HG03108 (cell line): ENCODE measurements around the gene FBXO11.
"Not testable (repeated sequence)": the region's sequence is repeated elsewhere in the genome, so short reads cannot be mapped to it uniquely, and the experiment has no call there.

Source experiments
- ATAC-seq: cut with Tn5 transposase; IDR thresholded peaks from one replicate; pipeline ENCODE4 v1.9.1; 2021; ENCODE audit warnings: moderate library complexity; ENCODE audit not compliant: unreplicated experiment

The FBXO11 gene

GRCh38 chr2:47899915-47900816 lies 6.1 kb downstream of the FBXO11 start:
- no peak for ATAC-seq

- no peak for ATAC-seq
Measured at GRCh38 chr2:47897883-47898731, 8.2 kb downstream of the FBXO11 start.

GRCh38 chr2:47897191-47897882 lies 9.0 kb downstream of the FBXO11 start:
- not testable (repeated sequence) for ATAC-seq

GRCh38 chr2:47896450-47896968 lies 9.8 kb downstream of the FBXO11 start:
- ATAC-seq: no peak

DNA sequence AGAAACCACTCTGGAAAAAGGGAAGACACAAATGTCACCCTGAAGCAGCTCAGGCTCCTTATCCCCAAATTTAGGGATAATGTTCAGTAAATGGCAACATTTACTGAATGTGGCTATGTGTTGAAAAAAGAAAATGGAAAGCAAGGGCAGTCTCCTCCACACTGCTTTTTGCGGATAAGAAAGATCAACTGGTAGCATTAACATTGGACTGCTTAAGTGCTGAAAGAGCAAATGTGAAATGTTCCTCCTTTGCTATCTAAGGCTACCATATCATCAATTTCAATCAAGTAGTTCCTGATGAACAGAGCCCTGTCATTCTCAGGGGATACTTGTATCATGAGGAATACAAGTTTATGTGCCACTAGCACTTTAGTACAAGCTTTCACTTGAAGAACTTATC lies 12.5 kb downstream of the FBXO11 start:
- ATAC-seq: no peak

DNA sequence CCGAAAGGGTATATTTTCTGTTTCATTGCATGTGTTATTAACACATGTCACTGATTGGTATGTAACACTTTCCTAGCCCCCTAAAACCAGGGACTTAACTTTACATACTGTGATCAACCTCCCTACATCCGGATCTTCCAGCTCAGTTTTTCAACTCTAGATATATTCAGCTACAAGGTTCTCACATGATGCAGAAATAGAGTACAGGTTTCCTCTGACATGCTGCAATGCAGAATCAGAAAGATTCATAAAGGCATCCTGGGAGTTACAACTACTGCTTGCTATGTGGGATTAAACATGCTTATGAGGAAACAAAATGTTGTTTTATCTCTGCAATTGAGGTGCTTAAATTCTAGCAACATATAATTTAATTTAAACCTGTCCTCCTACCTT lies 14.0 kb downstream of the FBXO11 start:
- ATAC-seq: no peak

- ATAC-seq: no peak
Measured at GRCh38 chr2:47891369-47892337, 14.6 kb downstream of the FBXO11 start.

- no peak for ATAC-seq
Measured at GRCh38 chr2:47890711-47891368, 15.5 kb downstream of the FBXO11 start.

DNA sequence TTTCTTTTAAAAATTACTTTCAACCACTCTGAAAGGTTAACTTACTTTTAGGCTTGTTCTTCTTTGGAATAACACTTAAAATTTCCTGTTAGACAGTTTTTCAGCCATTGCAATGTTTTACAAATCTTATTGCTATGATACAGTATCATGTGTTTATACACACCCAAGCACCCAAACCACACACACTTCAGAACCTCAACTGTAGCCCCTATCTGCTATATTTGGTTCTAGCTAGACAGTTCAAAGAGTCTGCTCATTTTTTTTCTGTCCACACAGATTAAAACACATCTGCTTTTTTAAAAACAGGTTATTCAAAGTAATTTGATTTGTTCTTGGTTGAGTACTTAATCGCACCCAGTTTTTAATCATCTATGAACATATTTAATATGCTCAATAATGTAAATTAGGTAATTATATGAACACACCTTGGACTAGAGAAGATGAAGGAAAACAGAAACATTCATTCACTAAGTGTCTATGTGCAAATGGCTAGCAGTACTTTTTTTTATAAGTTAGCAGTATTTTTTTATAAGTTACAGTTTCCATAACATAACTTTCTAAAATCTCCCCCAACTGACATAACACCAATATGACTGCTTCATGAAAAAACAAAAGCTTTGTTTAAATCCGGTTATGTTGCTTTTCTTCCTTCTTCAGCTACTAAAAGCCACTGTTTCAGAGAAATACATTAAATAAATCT lies 17.6 kb downstream of the FBXO11 start:
- ATAC-seq: no peak

GRCh38 chr2:47876912-47877311 lies 29.4 kb downstream of the FBXO11 start:
- ATAC-seq: no peak

DNA sequence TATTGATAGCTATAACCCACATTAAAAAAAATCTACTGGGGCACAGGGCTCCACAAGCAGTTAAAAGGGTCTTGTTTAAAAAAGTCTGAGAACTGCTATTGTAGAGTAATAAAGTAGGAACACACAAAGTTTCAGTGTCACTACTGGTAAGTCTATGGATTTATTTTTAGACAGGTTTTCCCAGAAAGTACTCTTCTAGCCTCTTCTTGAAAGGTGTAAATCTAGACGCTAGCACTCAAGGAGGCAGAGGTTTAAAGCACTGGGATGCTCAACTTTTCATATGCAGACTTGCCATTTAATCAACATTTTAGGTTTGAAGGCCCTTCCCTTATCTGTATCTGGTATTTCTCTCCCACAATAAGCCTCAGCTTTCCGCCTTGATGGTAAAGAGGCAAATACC lies 33.4 kb downstream of the FBXO11 start:
- no peak for ATAC-seq

- ATAC-seq: no peak
Measured at GRCh38 chr2:47870641-47871540, 35.4 kb downstream of the FBXO11 start.

GRCh38 chr2:47869859-47870595 lies 36.3 kb downstream of the FBXO11 start:
- ATAC-seq: no peak

GRCh38 chr2:47868611-47869352 lies 37.5 kb downstream of the FBXO11 start:
- ATAC-seq: no peak

DNA sequence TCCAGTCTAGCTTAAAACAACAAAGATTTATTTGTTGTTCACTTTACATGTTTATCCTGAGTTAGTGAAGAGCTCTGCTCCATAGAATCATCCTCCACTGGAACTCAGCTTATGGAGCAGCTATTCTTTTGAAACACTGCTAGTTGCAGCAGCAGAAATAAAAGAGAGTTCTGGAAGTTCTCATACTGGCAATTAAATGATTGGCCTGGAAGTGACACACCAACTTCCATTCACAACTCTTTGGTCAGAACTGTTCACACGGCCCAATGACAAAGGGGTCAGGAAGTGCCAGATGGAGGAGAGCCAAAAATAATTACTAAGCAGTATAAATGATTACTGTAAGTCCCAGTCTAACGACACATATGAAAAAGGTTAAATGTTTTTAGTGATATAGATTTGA lies 39.1 kb downstream of the FBXO11 start:
- no peak for ATAC-seq

DNA sequence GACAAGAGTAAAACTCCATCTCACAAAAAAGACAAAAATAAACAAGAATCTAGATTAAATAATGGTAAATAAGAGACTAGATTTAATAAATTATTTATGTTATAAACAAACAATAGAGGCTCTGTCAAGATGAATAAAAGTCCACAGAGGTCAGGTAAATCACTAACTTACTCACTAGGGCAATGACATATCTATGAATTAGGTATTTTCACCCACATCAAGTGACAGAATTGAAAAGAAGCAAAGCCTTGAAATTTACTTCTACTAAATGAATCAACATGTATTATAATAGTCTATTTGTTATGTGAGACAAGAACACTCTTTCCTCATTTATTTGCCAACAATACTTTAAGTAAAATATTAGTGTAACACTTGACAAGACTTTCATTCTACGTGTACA lies 41.7 kb downstream of the FBXO11 start:
- no peak for ATAC-seq
